GM12878 (cell line): ENCODE data around the gene SIK3. TPM values are rescaled to one million over a fixed set of nuclear protein-coding genes. Genes with fewer than 3 reads are reported as not detected.

Source experiments
- ATAC-seq: fragments of 200-7000 bp; cut with Tn5 transposase; 3 replicates; pipeline ENCODE4 v1.9.1; 2020; ENCODE audit warnings: mild to moderate bottlenecking, moderate library complexity
- BruUV-seq: library from RNA; stranded (reverse); fragments of 400-500 nt; replicated peaks from 2 replicates; lab custom pipeline; 2021; lab: Mats Ljungman, UMichigan
- CTCF ChIA-PET: fragments of 300-600 bp; sonication (Branson Sonifier 250); formaldehyde crosslinking; extraction: SDS; loops from one replicate; lab custom pipeline; 2021; ENCODE audit warnings: inconsistent platforms; lab: Yijun Ruan, JAX
- POLR2A ChIA-PET: fragments of 350-600 bp; formaldehyde crosslinking; extraction: SDS; loops from one replicate; lab custom pipeline; 2021; ENCODE audit warnings: inconsistent platforms; lab: Charles Lee
- RAD21 ChIA-PET: fragments of 300-600 bp; sonication (Branson Sonifier 250); formaldehyde crosslinking; loops from one replicate; lab custom pipeline; 2023; ENCODE audit warnings: antibody characterized with exemption; ENCODE audit not compliant: unreplicated experiment; lab: Charles Lee
- SMC1A ChIA-PET: fragments of 300-600 bp; sonication (Branson Sonifier 250); formaldehyde crosslinking; loops from one replicate; lab custom pipeline; 2023; ENCODE audit not compliant: unreplicated experiment, uncharacterized antibody; lab: Charles Lee
- DNase-seq: peaks from one replicate; pipeline ENCODE4 v3.0.0-alpha.2; 2011; ENCODE audit warnings: low read depth, low spot score
- FAIRE-seq: peaks from 3 replicates; lab custom pipeline; 2011; peaks lifted over from hg19 to GRCh38; lab: Jason Lieb, UNC
- H2AFZ ChIP-seq: 2 replicates; pipeline ENCODE4 v1.6.0; 2011; ENCODE audit warnings: low read depth, low read length, control low read depth; ENCODE audit not compliant: control insufficient read depth
- H3K27ac ChIP-seq: 2 replicates; pipeline ENCODE4 v1.5.1; 2011; ENCODE audit warnings: control low read depth; ENCODE audit not compliant: control insufficient read depth, insufficient read depth
- H3K27me3 ChIP-seq, 2 experiments: replicated peaks in 1 of 2; 2 replicates each; pipeline versions ENCODE4 v1.6.0 to v1.6.1; 2011; ENCODE audit warnings: low read length in 1 of 2; ENCODE audit not compliant: control insufficient read depth in 2 of 2, insufficient read depth in 2 of 2
- H3K36me3 ChIP-seq, 2 experiments: 2 replicates each; pipeline ENCODE4 v1.5.1; 2011; ENCODE audit warnings: low read length in 1 of 2; ENCODE audit not compliant: control insufficient read depth in 2 of 2, insufficient read depth in 2 of 2
- H3K4me1 ChIP-seq: 2 replicates; pipeline ENCODE4 v1.6.1; 2011; ENCODE audit warnings: mild to moderate bottlenecking, low read length, moderate library complexity, mixed read lengths; ENCODE audit not compliant: control insufficient read depth, insufficient read depth
- H3K4me2 ChIP-seq: 2 replicates; pipeline ENCODE4 v1.6.0; 2011; ENCODE audit warnings: control low read depth; ENCODE audit not compliant: control insufficient read depth, insufficient read depth
- H3K4me3 ChIP-seq: fragments of 200-600 bp; sonication (generic); 2 replicates; pipeline ENCODE4 v1.5.1; 2016
- H3K79me2 ChIP-seq: 2 replicates; pipeline ENCODE4 v1.6.0; 2011; ENCODE audit warnings: low read length; ENCODE audit not compliant: control insufficient read depth, insufficient read depth
- H3K9ac ChIP-seq: 2 replicates; pipeline ENCODE4 v1.8.0; 2011; ENCODE audit warnings: low read length, control low read depth, mixed read lengths; ENCODE audit not compliant: control insufficient read depth, insufficient read depth
- H3K9me3 ChIP-seq: replicated peaks from 3 replicates; pipeline ENCODE4 v1.5.1; 2011; ENCODE audit warnings: mild to moderate bottlenecking, low read length; ENCODE audit not compliant: control insufficient read depth, insufficient read depth
- H4K20me1 ChIP-seq: 2 replicates; pipeline ENCODE4 v1.6.0; 2011; ENCODE audit not compliant: control insufficient read depth, insufficient read depth
- CBFB ChIP-seq: IDR thresholded peaks from 2 replicates; pipeline ENCODE4 v1.6.1; 2016; ENCODE audit warnings: antibody characterized with exemption, low read depth
- CEBPB ChIP-seq, 2 experiments: fragments of 150-350 bp in 1 of 2; IDR thresholded peaks; 2 replicates each; pipeline ENCODE4 v1.6.1; 2012 to 2014; ENCODE audit warnings: low read depth in 2 of 2, low read length in 2 of 2, borderline replicate concordance in 1 of 2, inconsistent platforms in 1 of 2
- HDAC2 ChIP-seq: fragments of 200-600 bp; sonication (generic); IDR thresholded peaks from 2 replicates; pipeline ENCODE4 v1.6.1; 2017
- MEF2B ChIP-seq: fragments of 450-650 bp; IDR thresholded peaks from 2 replicates; pipeline ENCODE4 v1.6.1; 2018; ENCODE audit warnings: mild to moderate bottlenecking, moderate library complexity; ENCODE audit not compliant: partially characterized antibody, poor library complexity, severe bottlenecking
- PAX8 ChIP-seq: fragments of 450-650 bp; IDR thresholded peaks from 2 replicates; pipeline ENCODE4 v1.6.1; 2017; ENCODE audit warnings: mild to moderate bottlenecking, moderate library complexity
- RAD51 ChIP-seq: fragments of 450-650 bp; IDR thresholded peaks from 2 replicates; pipeline ENCODE4 v1.6.1; 2016; ENCODE audit warnings: moderate library complexity, mild to moderate bottlenecking, inconsistent platforms
- SIN3A ChIP-seq: IDR thresholded peaks from 2 replicates; pipeline ENCODE4 v1.6.1; 2012; ENCODE audit warnings: low read depth, low read length, improper control_type of control experiment
- ZNF384 ChIP-seq: IDR thresholded peaks from 2 replicates; pipeline ENCODE4 v1.6.1; 2012; ENCODE audit warnings: low read depth, mild to moderate bottlenecking, low read length, improper control_type of control experiment, borderline replicate concordance
- ZNF622 ChIP-seq: fragments of 450-650 bp; IDR thresholded peaks from 2 replicates; pipeline ENCODE4 v1.6.1; 2017; ENCODE audit warnings: mild to moderate bottlenecking, inconsistent platforms
- WGBS: methylation state at CpG from one replicate; pipeline ENCODE4 v1.1.6; 2016; ENCODE audit warnings: low lambda C conversion rate; ENCODE audit not compliant: insufficient replicate concordance, insufficient coverage; ENCODE audit errors: missing lambda C conversion rate; 5-methylcytosine and 5-hydroxymethylcytosine counted together
- in situ Hi-C: fragments of 300-500 bp; cut with MboI; formaldehyde crosslinking; loops from 9 replicates; pipeline ENCODE4 v1.14.3; 2018; ENCODE audit warnings: mixed read lengths
- intact Hi-C: fragments of 100-400 bp; cut with micrococcal nuclease; formaldehyde crosslinking; loops from one replicate; pipeline ENCODE4 v1.14.2; 2022; ENCODE audit not compliant: unreplicated experiment
- polyA plus RNA-seq, 11 experiments: library from polyadenylated mRNA; depleted of rRNA in 4 of 11; unstranded in 6 of 11; stranded (reverse) in 5 of 11; fragments of >200 nt; fragmentation: Nextera tagmentation in 4 of 11; fragmentation: Illumina TruSeq in 1 of 11; extraction: Ambion mirVana in 4 of 11; extraction: Trizol in 1 of 11; gene quantifications; 1 replicate in 1 of 11; 2 replicates in 10 of 11; pipeline versions ENCODE4 v1.2.1 to v1.2.3, GENCODE V29; 2011 to 2016; ENCODE audit warnings: inconsistent platforms in 2 of 11, missing spikeins in 2 of 11, low read depth in 1 of 11
- total RNA-seq, 4 experiments: library from RNA; depleted of rRNA in 3 of 4; stranded (reverse); fragments of >200 nt in 3 of 4; fragmentation: Illumina TruSeq in 1 of 4; extraction: Trizol in 1 of 4; gene quantifications; 2 replicates each; pipeline versions ENCODE4 v1.2.1 to v1.2.3, GENCODE V29; 2013 to 2021
- TF ChIP-seq, protein P1 (sequence below): fragments of 450-650 bp; formaldehyde crosslinking; IDR thresholded peaks from 2 replicates; pipeline ENCODE4 v1.4.0; 2020; ENCODE audit warnings: mild to moderate bottlenecking, moderate library complexity
- TF ChIP-seq, protein P2 (sequence below): fragments of 450-650 bp; IDR thresholded peaks from 2 replicates; pipeline ENCODE4 v1.6.1; 2017; ENCODE audit warnings: mild to moderate bottlenecking
- TF ChIP-seq, protein P3 (sequence below): fragments of 450-650 bp; IDR thresholded peaks from 2 replicates; pipeline ENCODE4 v1.6.1; 2014; ENCODE audit warnings: mild to moderate bottlenecking
- TF ChIP-seq, protein P4 (sequence below): fragments of 450-650 bp; IDR thresholded peaks from 2 replicates; pipeline ENCODE4 v1.6.1; 2017; ENCODE audit warnings: antibody characterized with exemption, mild to moderate bottlenecking, moderate library complexity

Gene SIK3
- total and polyA plus RNA-seq, 10 of the 15 experiments (the other 5 are each of a cell fraction or from before 2014, with no cell fraction given), result 2.5 to 31.9 (median 11.1) TPM

DNA sequence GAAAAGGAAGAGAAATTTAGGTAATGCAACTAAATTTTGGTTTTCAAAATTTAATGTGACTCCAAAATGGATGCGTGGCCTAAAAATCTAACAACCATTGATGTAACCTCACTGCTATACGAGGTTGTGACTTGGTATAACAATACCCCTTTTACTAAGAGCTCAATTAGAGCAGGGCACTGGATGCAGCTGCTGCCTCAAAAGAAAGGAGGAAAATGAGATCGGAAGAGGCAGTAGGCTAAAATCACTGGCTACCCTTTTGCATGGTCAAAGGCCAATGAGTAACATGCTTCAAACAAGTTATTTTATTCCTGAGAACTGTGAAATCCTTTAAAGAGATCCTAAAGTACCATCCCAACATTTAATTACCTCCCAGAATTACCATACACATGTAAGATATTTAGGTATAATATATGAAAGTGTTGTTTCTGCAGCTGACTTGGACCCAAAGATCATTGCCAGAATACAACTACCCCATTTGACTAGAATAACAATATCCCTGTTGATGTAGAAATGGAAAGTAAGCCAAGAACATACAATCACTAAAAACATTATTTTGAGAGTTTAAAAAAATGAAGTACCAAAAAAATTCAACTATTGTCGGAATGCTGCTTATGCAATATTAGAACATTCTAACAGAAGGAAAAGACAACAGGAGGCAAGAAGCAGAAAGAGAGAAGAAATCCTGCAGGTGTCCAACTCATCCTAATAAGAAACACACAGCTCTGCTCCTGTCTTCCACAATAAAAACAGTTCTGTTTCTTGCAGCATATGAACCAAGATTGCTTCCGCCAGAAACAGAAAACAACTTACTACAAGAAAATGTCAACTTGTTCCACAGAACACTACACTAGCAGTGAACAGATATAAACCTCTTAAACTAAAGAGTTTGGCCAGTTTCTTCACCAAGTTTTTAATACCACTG is 15.0 kb downstream of the SIK3 start:
- H4K20me1 ChIP-seq, result no peaks in the 10 kb centered on the region
- H3K9me3 ChIP-seq, result no peaks in the 10 kb centered on the region
- ChIA-PET CTCF (interaction anchor here (0.9 to 1.7 kb wide), 6 partner anchors 11 to 40 kb away, joined by 3 to 5 read pairs (median 4); no protein-coding TSS in a partner anchor), SMC1A (interaction anchor here (0.7 to 2.7 kb wide), 6 partner anchors 10 to 63 kb away, joined by 3 to 12 read pairs (median 4); no protein-coding TSS in a partner anchor), RAD21 (interaction anchor here (0.9 to 1.3 kb wide), 3 partner anchors 9 to 57 kb away, joined by 3 to 4 read pairs (median 4); no protein-coding TSS in a partner anchor), POLR2A (no interaction called here)
- H3K36me3 ChIP-seq, result 0 out of 4 replicates have a peak, but pooled peaks cover 0 to 3% of the 10 kb centered on the region in 2 experiments
- 96% methylated on average over 5 of the region's 5 CpGs for WGBS
- intact Hi-C loops, result no loop called here
- H3K4me2 ChIP-seq, result no peak overlapping the region
- TSS peak; percentile 10 for BruUV-seq
- H3K27ac ChIP-seq, result no peak overlapping the region
- FAIRE-seq, result no peak
- H3K4me3 ChIP-seq, result no peak overlapping the region
- H3K4me1 ChIP-seq, result no peaks in the 10 kb centered on the region; the same call in none of the 2 replicates
- DNase-seq, result no peak
- H3K27me3 ChIP-seq, result no peaks in the 10 kb centered on the region
- H3K9ac ChIP-seq, result no peak overlapping the region
- ATAC-seq, result no peak
- peaks cover 50% of the 10 kb centered on the region for H3K79me2 ChIP-seq
- H2AFZ ChIP-seq, result no peak overlapping the region
- in situ Hi-C loops, result no loop called here
- TF ChIP-seq HDAC2 (no peak), CBFB (no peak), ZNF384 (no peak), ZNF622 (no peak), CEBPB (IDR thresholded peaks at IDR 0.05; ENCODE audit: borderline replicate concordance in 1 of 2, low read depth in 2 of 2, low read length in 2 of 2) (no peak), RAD51 (no peak), PAX8 (no peak), SIN3A (no peak), MEF2B (no peak)
- TF ChIP-seq, protein P1, sequence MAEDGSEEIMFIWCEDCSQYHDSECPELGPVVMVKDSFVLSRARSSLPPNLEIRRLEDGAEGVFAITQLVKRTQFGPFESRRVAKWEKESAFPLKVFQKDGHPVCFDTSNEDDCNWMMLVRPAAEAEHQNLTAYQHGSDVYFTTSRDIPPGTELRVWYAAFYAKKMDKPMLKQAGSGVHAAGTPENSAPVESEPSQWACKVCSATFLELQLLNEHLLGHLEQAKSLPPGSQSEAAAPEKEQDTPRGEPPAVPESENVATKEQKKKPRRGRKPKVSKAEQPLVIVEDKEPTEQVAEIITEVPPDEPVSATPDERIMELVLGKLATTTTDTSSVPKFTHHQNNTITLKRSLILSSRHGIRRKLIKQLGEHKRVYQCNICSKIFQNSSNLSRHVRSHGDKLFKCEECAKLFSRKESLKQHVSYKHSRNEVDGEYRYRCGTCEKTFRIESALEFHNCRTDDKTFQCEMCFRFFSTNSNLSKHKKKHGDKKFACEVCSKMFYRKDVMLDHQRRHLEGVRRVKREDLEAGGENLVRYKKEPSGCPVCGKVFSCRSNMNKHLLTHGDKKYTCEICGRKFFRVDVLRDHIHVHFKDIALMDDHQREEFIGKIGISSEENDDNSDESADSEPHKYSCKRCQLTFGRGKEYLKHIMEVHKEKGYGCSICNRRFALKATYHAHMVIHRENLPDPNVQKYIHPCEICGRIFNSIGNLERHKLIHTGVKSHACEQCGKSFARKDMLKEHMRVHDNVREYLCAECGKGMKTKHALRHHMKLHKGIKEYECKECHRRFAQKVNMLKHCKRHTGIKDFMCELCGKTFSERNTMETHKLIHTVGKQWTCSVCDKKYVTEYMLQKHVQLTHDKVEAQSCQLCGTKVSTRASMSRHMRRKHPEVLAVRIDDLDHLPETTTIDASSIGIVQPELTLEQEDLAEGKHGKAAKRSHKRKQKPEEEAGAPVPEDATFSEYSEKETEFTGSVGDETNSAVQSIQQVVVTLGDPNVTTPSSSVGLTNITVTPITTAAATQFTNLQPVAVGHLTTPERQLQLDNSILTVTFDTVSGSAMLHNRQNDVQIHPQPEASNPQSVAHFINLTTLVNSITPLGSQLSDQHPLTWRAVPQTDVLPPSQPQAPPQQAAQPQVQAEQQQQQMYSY (CRISPR knock-in tag), result no peak
- TF ChIP-seq, protein P2, sequence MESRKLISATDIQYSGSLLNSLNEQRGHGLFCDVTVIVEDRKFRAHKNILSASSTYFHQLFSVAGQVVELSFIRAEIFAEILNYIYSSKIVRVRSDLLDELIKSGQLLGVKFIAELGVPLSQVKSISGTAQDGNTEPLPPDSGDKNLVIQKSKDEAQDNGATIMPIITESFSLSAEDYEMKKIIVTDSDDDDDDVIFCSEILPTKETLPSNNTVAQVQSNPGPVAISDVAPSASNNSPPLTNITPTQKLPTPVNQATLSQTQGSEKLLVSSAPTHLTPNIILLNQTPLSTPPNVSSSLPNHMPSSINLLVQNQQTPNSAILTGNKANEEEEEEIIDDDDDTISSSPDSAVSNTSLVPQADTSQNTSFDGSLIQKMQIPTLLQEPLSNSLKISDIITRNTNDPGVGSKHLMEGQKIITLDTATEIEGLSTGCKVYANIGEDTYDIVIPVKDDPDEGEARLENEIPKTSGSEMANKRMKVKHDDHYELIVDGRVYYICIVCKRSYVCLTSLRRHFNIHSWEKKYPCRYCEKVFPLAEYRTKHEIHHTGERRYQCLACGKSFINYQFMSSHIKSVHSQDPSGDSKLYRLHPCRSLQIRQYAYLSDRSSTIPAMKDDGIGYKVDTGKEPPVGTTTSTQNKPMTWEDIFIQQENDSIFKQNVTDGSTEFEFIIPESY, result no peak
- TF ChIP-seq, protein P3, sequence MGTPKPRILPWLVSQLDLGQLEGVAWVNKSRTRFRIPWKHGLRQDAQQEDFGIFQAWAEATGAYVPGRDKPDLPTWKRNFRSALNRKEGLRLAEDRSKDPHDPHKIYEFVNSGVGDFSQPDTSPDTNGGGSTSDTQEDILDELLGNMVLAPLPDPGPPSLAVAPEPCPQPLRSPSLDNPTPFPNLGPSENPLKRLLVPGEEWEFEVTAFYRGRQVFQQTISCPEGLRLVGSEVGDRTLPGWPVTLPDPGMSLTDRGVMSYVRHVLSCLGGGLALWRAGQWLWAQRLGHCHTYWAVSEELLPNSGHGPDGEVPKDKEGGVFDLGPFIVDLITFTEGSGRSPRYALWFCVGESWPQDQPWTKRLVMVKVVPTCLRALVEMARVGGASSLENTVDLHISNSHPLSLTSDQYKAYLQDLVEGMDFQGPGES, result no peak
- TF ChIP-seq, protein P4, sequence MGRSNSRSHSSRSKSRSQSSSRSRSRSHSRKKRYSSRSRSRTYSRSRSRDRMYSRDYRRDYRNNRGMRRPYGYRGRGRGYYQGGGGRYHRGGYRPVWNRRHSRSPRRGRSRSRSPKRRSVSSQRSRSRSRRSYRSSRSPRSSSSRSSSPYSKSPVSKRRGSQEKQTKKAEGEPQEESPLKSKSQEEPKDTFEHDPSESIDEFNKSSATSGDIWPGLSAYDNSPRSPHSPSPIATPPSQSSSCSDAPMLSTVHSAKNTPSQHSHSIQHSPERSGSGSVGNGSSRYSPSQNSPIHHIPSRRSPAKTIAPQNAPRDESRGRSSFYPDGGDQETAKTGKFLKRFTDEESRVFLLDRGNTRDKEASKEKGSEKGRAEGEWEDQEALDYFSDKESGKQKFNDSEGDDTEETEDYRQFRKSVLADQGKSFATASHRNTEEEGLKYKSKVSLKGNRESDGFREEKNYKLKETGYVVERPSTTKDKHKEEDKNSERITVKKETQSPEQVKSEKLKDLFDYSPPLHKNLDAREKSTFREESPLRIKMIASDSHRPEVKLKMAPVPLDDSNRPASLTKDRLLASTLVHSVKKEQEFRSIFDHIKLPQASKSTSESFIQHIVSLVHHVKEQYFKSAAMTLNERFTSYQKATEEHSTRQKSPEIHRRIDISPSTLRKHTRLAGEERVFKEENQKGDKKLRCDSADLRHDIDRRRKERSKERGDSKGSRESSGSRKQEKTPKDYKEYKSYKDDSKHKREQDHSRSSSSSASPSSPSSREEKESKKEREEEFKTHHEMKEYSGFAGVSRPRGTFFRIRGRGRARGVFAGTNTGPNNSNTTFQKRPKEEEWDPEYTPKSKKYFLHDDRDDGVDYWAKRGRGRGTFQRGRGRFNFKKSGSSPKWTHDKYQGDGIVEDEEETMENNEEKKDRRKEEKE, result no peak
